ENCODE measurements around the gene ACSM2B.
"Not testable (repeated sequence)": the region's sequence is repeated elsewhere in the genome, so short reads cannot be mapped to it uniquely, and the experiment has no call there.

Gene ACSM2B

DNA sequence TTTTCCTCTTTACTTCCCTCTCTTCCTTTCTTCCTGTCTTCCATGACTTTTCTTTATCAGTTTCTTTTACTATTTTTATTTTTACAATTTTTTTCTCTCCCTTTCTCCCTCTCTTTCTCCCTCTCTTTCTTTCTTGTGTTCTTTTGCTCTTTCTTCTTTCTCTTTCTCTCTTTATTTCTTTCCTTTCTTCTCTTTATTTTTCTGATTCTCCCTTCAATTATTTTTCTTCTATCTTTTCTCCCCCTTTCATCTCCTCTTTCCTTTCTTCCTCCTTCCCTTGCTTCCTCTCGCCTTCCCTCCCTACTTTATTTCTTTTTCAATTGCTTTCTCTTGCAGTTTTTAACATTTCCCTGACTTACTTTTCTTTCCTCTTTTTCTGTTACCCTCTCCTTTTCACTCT, 39.5 kb downstream of the ACSM2B start:
- DNase-seq, result not testable (repeated sequence)

DNA sequence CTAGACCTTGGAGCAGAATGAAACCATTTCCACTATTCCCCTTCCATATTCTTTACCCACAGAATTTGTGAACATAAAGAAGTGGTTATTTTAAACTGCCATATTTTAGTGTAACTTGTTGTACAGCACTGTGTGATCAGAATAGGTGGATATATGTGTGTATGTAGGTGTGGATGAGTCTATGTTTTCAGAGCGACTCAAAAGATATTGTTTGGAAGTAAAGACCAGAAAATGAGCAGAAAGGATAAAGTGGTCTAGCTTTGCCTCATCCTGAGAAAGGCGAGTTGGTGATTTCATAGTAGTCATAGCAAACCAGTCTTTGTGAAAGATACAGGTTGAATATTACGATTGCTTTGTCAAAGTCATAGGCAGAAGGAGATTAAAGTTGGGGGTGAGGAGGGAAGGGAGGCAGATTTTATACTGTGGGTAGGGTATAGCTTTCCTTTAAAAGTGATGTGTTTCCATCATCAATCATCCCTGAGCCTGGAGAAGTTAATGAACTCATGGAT, 43.8 kb downstream of the ACSM2B start:
- DNase-seq, result not testable (repeated sequence)

DNA sequence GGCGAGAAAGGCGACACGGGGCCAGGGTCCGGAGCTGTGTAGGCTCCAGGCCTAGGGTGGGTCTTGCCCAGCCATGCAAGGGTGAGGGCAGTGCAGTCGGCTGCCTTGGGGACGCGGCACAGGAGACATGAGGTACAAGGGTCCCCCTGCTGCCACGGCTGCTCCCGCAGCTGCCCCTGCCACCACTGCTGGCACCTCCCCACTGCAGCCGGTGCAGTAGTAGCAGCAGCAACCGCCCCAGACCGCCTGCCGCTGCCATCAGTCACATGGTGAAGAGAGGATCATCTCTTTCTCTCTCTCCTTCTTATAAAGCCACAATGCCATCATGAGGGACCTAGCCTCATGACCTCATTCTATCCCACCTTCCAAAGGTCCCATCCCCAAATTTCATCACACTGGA, 44.4 kb downstream of the ACSM2B start:
- not testable (repeated sequence) for DNase-seq

DNA sequence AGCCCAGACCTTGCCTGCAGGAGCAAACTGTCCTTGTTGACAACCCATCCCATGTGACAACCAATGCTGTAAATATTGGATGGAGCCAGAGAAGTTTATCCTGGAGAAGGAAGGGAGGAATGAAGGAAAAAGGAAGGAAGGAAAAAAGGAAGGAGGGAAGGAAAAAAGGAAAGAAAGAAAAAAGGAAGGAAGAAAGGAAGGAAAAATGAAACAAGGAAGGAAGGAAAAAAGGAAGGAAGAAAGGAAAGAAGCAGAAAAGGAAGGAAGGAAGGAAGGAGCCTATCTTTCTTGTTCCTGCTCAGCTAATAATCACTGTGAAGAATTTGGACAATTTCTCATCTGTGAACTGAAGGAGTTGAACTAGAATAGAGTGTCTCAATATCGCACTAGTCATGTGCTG, 56.1 kb downstream of the ACSM2B start:
- DNase-seq, result no peak

DNA sequence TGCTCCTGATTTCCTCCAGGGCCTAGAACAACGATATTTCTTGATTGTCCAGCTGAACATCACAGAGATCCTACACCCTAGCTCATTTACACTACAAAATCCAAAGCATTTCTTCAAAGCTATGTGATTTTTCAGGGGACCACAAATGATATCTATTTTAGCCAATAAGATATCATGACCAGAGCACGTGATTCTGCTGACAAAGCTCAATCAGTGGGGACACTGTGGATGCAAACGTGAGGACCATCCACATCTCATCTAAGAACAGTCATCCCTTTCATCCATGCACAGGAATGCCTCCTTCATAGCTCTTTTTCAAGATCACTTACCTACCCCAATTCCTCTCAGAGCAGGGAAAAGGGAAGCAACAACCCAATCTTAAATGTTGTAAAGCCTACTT, 56.9 kb downstream of the ACSM2B start:
- no peak for DNase-seq

DNA sequence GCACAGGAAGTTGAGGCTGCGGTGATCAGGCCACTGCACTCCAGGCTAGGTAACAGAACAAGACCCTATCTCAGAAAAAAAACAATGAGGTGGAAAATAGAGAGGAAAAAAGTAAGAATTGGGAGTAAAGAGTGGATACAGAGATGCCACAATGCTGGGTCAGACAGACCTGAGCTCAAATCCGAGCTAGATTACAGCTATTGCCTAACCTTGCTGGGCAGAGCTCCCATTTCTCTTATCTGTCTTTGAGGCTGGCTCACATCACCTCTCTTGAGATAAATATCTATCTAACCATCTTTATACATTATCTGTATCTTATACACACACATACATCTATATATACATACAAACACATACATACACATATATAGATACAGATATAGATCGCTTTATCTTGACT, 59.0 kb downstream of the ACSM2B start:
- DNase-seq, result no peak

DNA sequence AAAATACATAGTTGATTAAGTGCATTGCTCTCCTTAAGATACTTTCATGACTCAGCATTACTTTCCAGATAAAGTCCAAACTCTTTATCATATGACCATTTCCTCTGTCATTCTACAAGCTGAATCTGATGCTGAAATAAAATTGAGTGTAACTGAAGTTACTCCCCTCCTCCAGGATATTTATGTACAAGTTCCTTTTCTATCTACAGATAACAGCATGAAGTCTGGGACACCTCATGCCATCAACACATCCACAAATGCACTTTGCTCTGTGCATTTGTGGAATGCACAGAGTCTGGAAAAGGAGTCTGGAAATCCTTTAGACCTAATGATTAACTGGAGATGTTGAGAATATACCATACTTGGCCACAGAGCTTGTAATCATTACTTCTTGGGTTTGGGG, 60.5 kb downstream of the ACSM2B start:
- no peak for DNase-seq

DNA sequence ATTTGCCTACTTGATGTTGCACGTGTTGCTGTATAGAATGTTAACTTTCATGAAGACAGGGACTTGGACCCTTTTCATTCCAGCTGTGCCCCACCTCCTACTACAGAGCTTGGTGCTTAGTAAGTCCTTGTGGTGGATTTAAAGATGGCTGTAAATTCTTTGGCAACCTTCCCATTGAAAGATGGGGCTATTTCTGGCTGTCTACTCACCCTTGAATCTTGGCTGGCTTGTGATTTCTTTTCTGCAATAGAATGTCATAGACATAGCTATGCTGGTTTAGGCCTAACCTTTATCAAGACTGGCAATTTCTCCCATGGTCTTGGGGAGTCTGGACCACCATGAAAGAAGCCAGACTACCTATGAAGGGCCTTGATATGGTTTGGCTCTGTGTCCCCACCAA, 65.8 kb downstream of the ACSM2B start:
- peak in 1 of 56 donors; percentile 7 for DNase-seq

DNA sequence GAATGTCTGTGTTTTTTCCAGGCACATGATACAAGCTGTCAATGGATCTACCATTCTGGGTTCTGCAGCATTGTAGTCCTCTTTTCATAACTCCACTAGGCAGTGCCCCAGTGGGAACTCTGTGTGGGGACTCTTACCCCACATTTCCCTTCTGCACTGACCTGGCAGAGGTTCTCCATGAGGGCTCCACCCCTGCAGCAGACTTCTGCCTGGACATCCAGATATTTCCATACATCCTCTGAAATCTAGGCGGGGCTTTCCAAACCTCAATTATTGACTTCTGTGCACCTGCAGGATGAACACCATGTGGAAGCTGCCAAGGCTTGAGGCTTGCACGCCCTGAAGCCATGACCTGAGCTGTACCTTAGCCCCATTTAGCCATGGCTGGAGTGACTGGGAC, 68.9 kb downstream of the ACSM2B start:
- DNase-seq, result no peak

DNA sequence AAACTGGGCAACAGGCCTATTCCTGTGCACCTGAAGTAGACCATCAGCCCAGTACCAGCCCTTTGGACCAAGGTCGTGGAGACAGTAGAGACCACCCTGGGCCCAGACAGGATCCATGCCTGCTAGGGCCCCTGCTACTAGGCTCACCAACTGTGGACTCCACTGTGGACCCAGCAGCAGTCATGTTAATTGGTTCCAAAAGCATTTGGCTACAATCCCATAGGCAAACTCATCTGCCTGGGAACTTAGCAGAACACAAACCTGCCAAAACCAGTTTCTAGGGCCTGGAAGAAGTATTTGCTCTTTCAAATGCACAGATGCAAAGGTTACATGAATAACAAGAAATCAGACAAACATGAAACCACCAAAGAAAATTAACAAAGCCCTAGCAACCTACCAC, 71.7 kb downstream of the ACSM2B start:
- DNase-seq, result no peak

DNA sequence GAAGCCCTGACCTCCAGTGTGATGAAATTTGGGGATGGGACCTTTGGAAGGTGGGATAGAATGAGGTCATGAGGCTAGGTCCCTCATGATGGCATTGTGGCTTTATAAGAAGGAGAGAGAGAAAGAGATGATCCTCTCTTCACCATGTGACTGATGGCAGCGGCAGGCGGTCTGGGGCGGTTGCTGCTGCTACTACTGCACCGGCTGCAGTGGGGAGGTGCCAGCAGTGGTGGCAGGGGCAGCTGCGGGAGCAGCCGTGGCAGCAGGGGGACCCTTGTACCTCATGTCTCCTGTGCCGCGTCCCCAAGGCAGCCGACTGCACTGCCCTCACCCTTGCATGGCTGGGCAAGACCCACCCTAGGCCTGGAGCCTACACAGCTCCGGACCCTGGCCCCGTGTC, 84.7 kb downstream of the ACSM2B start:
- DNase-seq, result not testable (repeated sequence)

DNA sequence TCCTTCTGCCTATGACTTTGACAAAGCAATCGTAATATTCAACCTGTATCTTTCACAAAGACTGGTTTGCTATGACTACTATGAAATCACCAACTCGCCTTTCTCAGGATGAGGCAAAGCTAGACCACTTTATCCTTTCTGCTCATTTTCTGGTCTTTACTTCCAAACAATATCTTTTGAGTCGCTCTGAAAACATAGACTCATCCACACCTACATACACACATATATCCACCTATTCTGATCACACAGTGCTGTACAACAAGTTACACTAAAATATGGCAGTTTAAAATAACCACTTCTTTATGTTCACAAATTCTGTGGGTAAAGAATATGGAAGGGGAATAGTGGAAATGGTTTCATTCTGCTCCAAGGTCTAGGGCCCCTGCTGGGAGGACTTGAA, 85.2 kb downstream of the ACSM2B start:
- DNase-seq, result not testable (repeated sequence)

Measured in nucleus accumbens (tissue), 56 donors.